GM12878 (cell line): Measurements from ENCODE around the gene ZCCHC2. TPM values are rescaled to one million over a fixed set of nuclear protein-coding genes. Genes with fewer than 3 reads are reported as not detected.

ENCODE experiments used
- ATAC-seq: fragments of 200-7000 bp; cut with Tn5 transposase; 3 replicates; pipeline ENCODE4 v1.9.1; 2020; ENCODE audit warnings: mild to moderate bottlenecking, moderate library complexity
- BruUV-seq: library from RNA; stranded (reverse); fragments of 400-500 nt; replicated peaks from 2 replicates; lab custom pipeline; 2021; lab: Mats Ljungman, UMichigan
- CTCF ChIA-PET: fragments of 300-600 bp; sonication (Branson Sonifier 250); formaldehyde crosslinking; extraction: SDS; loops from one replicate; lab custom pipeline; 2021; ENCODE audit warnings: inconsistent platforms; lab: Yijun Ruan, JAX
- POLR2A ChIA-PET: fragments of 350-600 bp; formaldehyde crosslinking; extraction: SDS; loops from one replicate; lab custom pipeline; 2021; ENCODE audit warnings: inconsistent platforms; lab: Charles Lee
- RAD21 ChIA-PET: fragments of 300-600 bp; sonication (Branson Sonifier 250); formaldehyde crosslinking; loops from one replicate; lab custom pipeline; 2023; ENCODE audit warnings: antibody characterized with exemption; ENCODE audit not compliant: unreplicated experiment; lab: Charles Lee
- SMC1A ChIA-PET: fragments of 300-600 bp; sonication (Branson Sonifier 250); formaldehyde crosslinking; loops from one replicate; lab custom pipeline; 2023; ENCODE audit not compliant: unreplicated experiment, uncharacterized antibody; lab: Charles Lee
- DNase-seq: peaks from one replicate; pipeline ENCODE4 v3.0.0-alpha.2; 2011; ENCODE audit warnings: low read depth, low spot score
- FAIRE-seq: peaks from 3 replicates; lab custom pipeline; 2011; peaks lifted over from hg19 to GRCh38; lab: Jason Lieb, UNC
- H2AFZ ChIP-seq: 2 replicates; pipeline ENCODE4 v1.6.0; 2011; ENCODE audit warnings: low read depth, low read length, control low read depth; ENCODE audit not compliant: control insufficient read depth
- H3K27ac ChIP-seq: 2 replicates; pipeline ENCODE4 v1.5.1; 2011; ENCODE audit warnings: control low read depth; ENCODE audit not compliant: control insufficient read depth, insufficient read depth
- H3K27me3 ChIP-seq, 2 experiments: replicated peaks in 1 of 2; 2 replicates each; pipeline versions ENCODE4 v1.6.0 to v1.6.1; 2011; ENCODE audit warnings: low read length in 1 of 2; ENCODE audit not compliant: control insufficient read depth in 2 of 2, insufficient read depth in 2 of 2
- H3K36me3 ChIP-seq, 2 experiments: 2 replicates each; pipeline ENCODE4 v1.5.1; 2011; ENCODE audit warnings: low read length in 1 of 2; ENCODE audit not compliant: control insufficient read depth in 2 of 2, insufficient read depth in 2 of 2
- H3K4me1 ChIP-seq: 2 replicates; pipeline ENCODE4 v1.6.1; 2011; ENCODE audit warnings: mild to moderate bottlenecking, low read length, moderate library complexity, mixed read lengths; ENCODE audit not compliant: control insufficient read depth, insufficient read depth
- H3K4me2 ChIP-seq: 2 replicates; pipeline ENCODE4 v1.6.0; 2011; ENCODE audit warnings: control low read depth; ENCODE audit not compliant: control insufficient read depth, insufficient read depth
- H3K4me3 ChIP-seq: fragments of 200-600 bp; sonication (generic); 2 replicates; pipeline ENCODE4 v1.5.1; 2016
- H3K79me2 ChIP-seq: 2 replicates; pipeline ENCODE4 v1.6.0; 2011; ENCODE audit warnings: low read length; ENCODE audit not compliant: control insufficient read depth, insufficient read depth
- H3K9ac ChIP-seq: 2 replicates; pipeline ENCODE4 v1.8.0; 2011; ENCODE audit warnings: low read length, control low read depth, mixed read lengths; ENCODE audit not compliant: control insufficient read depth, insufficient read depth
- H3K9me3 ChIP-seq: replicated peaks from 3 replicates; pipeline ENCODE4 v1.5.1; 2011; ENCODE audit warnings: mild to moderate bottlenecking, low read length; ENCODE audit not compliant: control insufficient read depth, insufficient read depth
- H4K20me1 ChIP-seq: 2 replicates; pipeline ENCODE4 v1.6.0; 2011; ENCODE audit not compliant: control insufficient read depth, insufficient read depth
- BCLAF1 ChIP-seq: fragments of 450-650 bp; IDR thresholded peaks from 2 replicates; pipeline ENCODE4 v1.6.1; 2017; ENCODE audit warnings: antibody characterized with exemption, mild to moderate bottlenecking, moderate library complexity
- GABPA ChIP-seq: IDR thresholded peaks from 2 replicates; pipeline ENCODE4 v1.6.1; 2014; ENCODE audit warnings: antibody characterized with exemption, low read depth, mild to moderate bottlenecking, inconsistent platforms
- MEF2B ChIP-seq: fragments of 450-650 bp; IDR thresholded peaks from 2 replicates; pipeline ENCODE4 v1.6.1; 2018; ENCODE audit warnings: mild to moderate bottlenecking, moderate library complexity; ENCODE audit not compliant: partially characterized antibody, poor library complexity, severe bottlenecking
- MTA3 ChIP-seq: IDR thresholded peaks from 2 replicates; pipeline ENCODE4 v1.6.1; 2012; ENCODE audit warnings: low read length, inconsistent platforms, borderline replicate concordance
- NFYB ChIP-seq: IDR thresholded peaks from 2 replicates; pipeline ENCODE4 v1.6.1; 2011; ENCODE audit warnings: low read depth, mild to moderate bottlenecking, low read length, improper control_type of control experiment, moderate library complexity; ENCODE audit not compliant: insufficient read depth
- POLR2AphosphoS5 ChIP-seq: IDR thresholded peaks from 2 replicates; pipeline ENCODE4 v1.6.1; 2011; ENCODE audit warnings: mild to moderate bottlenecking, low read length, inconsistent platforms
- RAD21 ChIP-seq: IDR thresholded peaks from 2 replicates; pipeline ENCODE4 v1.6.1; 2011; ENCODE audit warnings: mild to moderate bottlenecking, low read depth, low read length, moderate library complexity; ENCODE audit not compliant: insufficient read depth
- RFX5 ChIP-seq: IDR thresholded peaks from 2 replicates; pipeline ENCODE4 v1.6.1; 2011; ENCODE audit warnings: low read depth, low read length, improper control_type of control experiment
- TCF12 ChIP-seq: IDR thresholded peaks from 2 replicates; pipeline ENCODE4 v1.6.1; 2011; ENCODE audit warnings: low read depth, mild to moderate bottlenecking, low read length
- ZNF217 ChIP-seq: fragments of 450-650 bp; IDR thresholded peaks from 2 replicates; pipeline ENCODE4 v1.6.1; 2017; ENCODE audit warnings: antibody characterized with exemption, mild to moderate bottlenecking
- WGBS: methylation state at CpG from one replicate; pipeline ENCODE4 v1.1.6; 2016; ENCODE audit warnings: low lambda C conversion rate; ENCODE audit not compliant: insufficient replicate concordance, insufficient coverage; ENCODE audit errors: missing lambda C conversion rate; 5-methylcytosine and 5-hydroxymethylcytosine counted together
- in situ Hi-C: fragments of 300-500 bp; cut with MboI; formaldehyde crosslinking; loops from 9 replicates; pipeline ENCODE4 v1.14.3; 2018; ENCODE audit warnings: mixed read lengths
- intact Hi-C: fragments of 100-400 bp; cut with micrococcal nuclease; formaldehyde crosslinking; loops from one replicate; pipeline ENCODE4 v1.14.2; 2022; ENCODE audit not compliant: unreplicated experiment
- polyA plus RNA-seq, 11 experiments: library from polyadenylated mRNA; depleted of rRNA in 4 of 11; unstranded in 6 of 11; stranded (reverse) in 5 of 11; fragments of >200 nt; fragmentation: Nextera tagmentation in 4 of 11; fragmentation: Illumina TruSeq in 1 of 11; extraction: Ambion mirVana in 4 of 11; extraction: Trizol in 1 of 11; gene quantifications; 1 replicate in 1 of 11; 2 replicates in 10 of 11; pipeline versions ENCODE4 v1.2.1 to v1.2.3, GENCODE V29; 2011 to 2016; ENCODE audit warnings: inconsistent platforms in 2 of 11, missing spikeins in 2 of 11, low read depth in 1 of 11
- total RNA-seq, 4 experiments: library from RNA; depleted of rRNA in 3 of 4; stranded (reverse); fragments of >200 nt in 3 of 4; fragmentation: Illumina TruSeq in 1 of 4; extraction: Trizol in 1 of 4; gene quantifications; 2 replicates each; pipeline versions ENCODE4 v1.2.1 to v1.2.3, GENCODE V29; 2013 to 2021
- TF ChIP-seq, protein P1 (sequence below): fragments of 450-650 bp; formaldehyde crosslinking; IDR thresholded peaks from 2 replicates; pipeline ENCODE4 v1.4.0; 2022; ENCODE audit warnings: mild to moderate bottlenecking, moderate library complexity

Gene ZCCHC2
- total and polyA plus RNA-seq, 10 of the 15 experiments (the other 5 are each of a cell fraction or from before 2014, with no cell fraction given): 1.7 to 17.4 (median 8.6) TPM

- intact Hi-C loops (no loop called here), in situ Hi-C loops (no loop called here)
- no peaks in the 10 kb centered on the region for H4K20me1 ChIP-seq
- WGBS: 23% methylated on average over 4 of the region's 4 CpGs
- no TSS peak for BruUV-seq
- TF ChIP-seq ZNF217 (no peak), NFYB (no peak), TCF12 (no peak), MEF2B (peak; percentile 38), MTA3 (no peak), RAD21 (no peak)
- CTCF ChIA-PET: no interaction called here
- H3K9me3 ChIP-seq: no peaks in the 10 kb centered on the region; the same call in 2 of the 3 replicates
- no peak overlapping the region for H2AFZ ChIP-seq
- POLR2A ChIA-PET: no interaction called here
- no peaks in the 10 kb centered on the region for H3K4me1 ChIP-seq
- RAD21 ChIA-PET: interaction anchor here (0.7 kb wide), 1 partner anchor 20 kb away, joined by 3 read pairs; no protein-coding TSS in a partner anchor
- H3K36me3 ChIP-seq: no peaks in the 10 kb centered on the region
- H3K4me3 ChIP-seq: no peak overlapping the region
- no peak for DNase-seq
- no peaks in the 10 kb centered on the region for H3K79me2 ChIP-seq
- no peak overlapping the region for H3K9ac ChIP-seq
- no peak overlapping the region for H3K27ac ChIP-seq
- peak; percentile 27; the same call in 1 of the 3 replicates for ATAC-seq
- FAIRE-seq: no peak
- H3K4me2 ChIP-seq: no peak overlapping the region
- H3K27me3 ChIP-seq: peaks cover 2 to 4% of the 10 kb centered on the region in 2 experiments; a peak in 1 of 4 replicates
- SMC1A ChIA-PET: no interaction called here
Observed at GRCh38 chr18:62486290-62486964, 36.4 kb upstream of the ZCCHC2 start.

- DNase-seq (no peak), FAIRE-seq (no peak), ATAC-seq (no peak)
- in situ Hi-C loops (no loop called here), intact Hi-C loops (no loop called here)
- no peaks in the 10 kb centered on the region for H3K36me3 ChIP-seq
- H4K20me1 ChIP-seq: no peaks in the 10 kb centered on the region
- no peak overlapping the region for H3K4me3 ChIP-seq
- H2AFZ ChIP-seq: no peak overlapping the region
- CTCF ChIA-PET: no interaction called here
- H3K9me3 ChIP-seq: no peaks in the 10 kb centered on the region; the same call in 2 of the 3 replicates
- no peak overlapping the region for H3K4me2 ChIP-seq
- POLR2A ChIA-PET: no interaction called here
- no TSS peak for BruUV-seq
- no peaks in the 10 kb centered on the region for H3K4me1 ChIP-seq
- H3K27me3 ChIP-seq: peaks cover 4% of the 10 kb centered on the region in 2 experiments; a peak in 2 of 4 replicates
- H3K79me2 ChIP-seq: no peaks in the 10 kb centered on the region
- RAD21 ChIA-PET: interaction anchor here (0.7 kb wide), 1 partner anchor 20 kb away, joined by 3 read pairs; no protein-coding TSS in a partner anchor
- WGBS: 55% methylated on average over 5 of the region's 5 CpGs
- SMC1A ChIA-PET: no interaction called here
- H3K9ac ChIP-seq: no peak overlapping the region
- no peak overlapping the region for H3K27ac ChIP-seq
- TF ChIP-seq BCLAF1 (no peak), GABPA (no peak), RFX5 (no peak), POLR2AphosphoS5 (no peak)
- TF ChIP-seq, protein P1, sequence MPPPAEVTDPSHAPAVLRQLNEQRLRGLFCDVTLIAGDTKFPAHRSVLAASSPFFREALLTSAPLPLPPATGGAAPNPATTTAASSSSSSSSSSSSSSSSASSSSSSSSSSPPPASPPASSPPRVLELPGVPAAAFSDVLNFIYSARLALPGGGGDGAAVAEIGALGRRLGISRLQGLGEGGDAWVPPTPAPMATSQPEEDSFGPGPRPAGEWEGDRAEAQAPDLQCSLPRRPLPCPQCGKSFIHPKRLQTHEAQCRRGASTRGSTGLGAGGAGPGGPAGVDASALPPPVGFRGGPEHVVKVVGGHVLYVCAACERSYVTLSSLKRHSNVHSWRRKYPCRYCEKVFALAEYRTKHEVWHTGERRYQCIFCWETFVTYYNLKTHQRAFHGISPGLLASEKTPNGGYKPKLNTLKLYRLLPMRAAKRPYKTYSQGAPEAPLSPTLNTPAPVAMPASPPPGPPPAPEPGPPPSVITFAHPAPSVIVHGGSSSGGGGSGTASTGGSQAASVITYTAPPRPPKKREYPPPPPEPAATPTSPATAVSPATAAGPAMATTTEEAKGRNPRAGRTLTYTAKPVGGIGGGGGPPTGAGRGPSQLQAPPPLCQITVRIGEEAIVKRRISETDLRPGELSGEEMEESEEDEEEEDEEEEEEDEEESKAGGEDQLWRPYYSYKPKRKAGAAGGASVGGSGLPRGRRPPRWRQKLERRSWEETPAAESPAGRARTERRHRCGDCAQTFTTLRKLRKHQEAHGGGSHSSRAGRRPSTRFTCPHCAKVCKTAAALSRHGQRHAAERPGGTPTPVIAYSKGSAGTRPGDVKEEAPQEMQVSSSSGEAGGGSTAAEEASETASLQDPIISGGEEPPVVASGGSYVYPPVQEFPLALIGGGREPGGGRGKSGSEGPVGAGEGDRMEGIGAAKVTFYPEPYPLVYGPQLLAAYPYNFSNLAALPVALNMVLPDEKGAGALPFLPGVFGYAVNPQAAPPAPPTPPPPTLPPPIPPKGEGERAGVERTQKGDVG (CRISPR knock-in tag): no peak
Observed at GRCh38 chr18:62487161-62487560, 35.7 kb upstream of the ZCCHC2 start.
